ENCODE results near the gene MT1F. TPM values are rescaled to one million over a fixed set of nuclear protein-coding genes. Genes with fewer than 3 reads are reported as not detected.

MT1F gene
- total and polyA plus RNA-seq, 2 donors (not counting 1 experiment from before 2014, with no cell fraction given): 4.3 to 5.3 TPM

DNA sequence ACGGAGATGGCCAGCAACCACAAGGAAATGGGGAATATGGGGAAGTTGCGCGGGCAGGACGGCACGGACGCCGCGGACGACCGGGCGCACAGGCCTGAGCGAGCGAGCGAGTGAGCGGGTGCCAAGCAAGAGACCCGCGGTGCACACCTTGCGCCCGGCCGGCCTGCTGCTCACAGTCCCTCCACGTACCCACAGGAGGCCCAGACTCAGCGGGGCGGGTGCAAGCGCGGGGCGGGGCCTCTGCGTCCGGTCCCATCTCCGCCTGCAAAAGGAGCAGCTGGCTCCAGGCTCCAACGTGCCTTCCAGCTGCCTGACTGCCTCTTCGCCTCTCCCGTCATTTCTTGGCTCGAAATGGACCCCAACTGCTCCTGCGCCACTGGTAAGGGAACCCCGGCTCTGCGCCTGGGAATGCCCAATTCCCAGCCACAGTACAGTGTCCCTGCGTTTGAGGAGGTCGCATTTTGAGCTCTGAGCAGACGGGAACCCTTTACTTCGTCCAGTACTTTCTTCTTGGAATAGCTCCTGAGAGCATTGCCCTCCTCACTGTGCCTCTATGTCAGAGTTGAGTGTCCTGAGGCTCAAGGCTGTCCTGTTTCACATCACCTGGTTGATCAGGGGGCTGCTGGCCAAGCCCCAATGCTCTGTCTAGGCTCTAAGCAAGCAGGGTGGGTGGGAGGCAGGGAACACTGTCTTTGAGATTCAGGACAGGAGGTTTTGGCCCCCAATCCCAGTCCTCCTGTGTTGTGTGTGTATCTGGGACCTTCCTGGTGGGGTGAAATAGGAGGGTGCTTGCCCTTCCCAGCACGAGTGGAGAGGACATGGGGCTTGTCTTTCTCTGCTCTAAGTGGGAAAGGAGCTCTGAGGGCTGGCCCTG, 40.3 kb upstream of the MT1F start:
- intact Hi-C loops (cut with micrococcal nuclease): no loop called here
- no peaks in the 10 kb centered on the region for H3K79me2 ChIP-seq (ENCODE audit: control insufficient read depth, insufficient read depth, low read length)
- TF ChIP-seq EZH2 (IDR thresholded peaks at IDR 0.05; ENCODE audit: borderline replicate concordance, insufficient read depth, low read depth, low read length, poor library complexity, severe bottlenecking): no peak
- no peak for TF ChIP-seq CTCF (IDR thresholded peaks at IDR 0.05)
- no peak overlapping the region for H3K27ac Mint-ChIP-seq
- H3K4me1 Mint-ChIP-seq: peaks cover 10% of the 10 kb centered on the region
- H3K4me3 ChIP-seq (ENCODE audit: control extremely low read depth in 1 of 5, extremely low read depth in 1 of 5, insufficient read depth in 1 of 5, low read depth in 2 of 5, low read length in 4 of 5): peak overlapping the region in 2 of 5 experiments; percentile 2 to 30
- H3K4me3 Mint-ChIP-seq: peak overlapping the region; percentile 64
- CTCF ChIA-PET: interaction anchor here (1.4 kb wide), 1 partner anchor 17 kb away, joined by 6 read pairs; no protein-coding TSS in a partner anchor
- DNase-seq (no peak), ATAC-seq (ENCODE audit: low read depth) (peak; percentile 41)
- H3K27me3 ChIP-seq (replicated peaks in 1 of 4; ENCODE audit: control extremely low read depth in 1 of 4, control insufficient read depth in 3 of 4, insufficient read depth in 4 of 4, low read length in 3 of 4): peaks cover 0 to 33% (median 17%) of the 10 kb centered on the region in 4 experiments
- no peaks in the 10 kb centered on the region for H4K20me1 ChIP-seq (ENCODE audit: control insufficient read depth, insufficient read depth, low read length, poor library complexity, severe bottlenecking)
- WGBS (ENCODE audit: insufficient coverage): 5% methylated on average over 40 of the region's 41 CpGs
- no peaks in the 10 kb centered on the region for H3K36me3 ChIP-seq (replicated peaks in 1 of 2; ENCODE audit: control extremely low read depth in 1 of 2, control insufficient read depth in 1 of 2, extremely low read depth in 1 of 2, insufficient read depth in 2 of 2, low read length in 1 of 2)
- peak overlapping the region; percentile 67 for H2AFZ ChIP-seq (ENCODE audit: insufficient read depth, low read depth, low read length, poor library complexity, severe bottlenecking)
- H3K9me3 ChIP-seq (ENCODE audit: control extremely low read depth in 1 of 3, control insufficient read depth in 2 of 3, insufficient read depth in 1 of 3, low read length in 2 of 3): no peaks in the 10 kb centered on the region
- peaks cover 38% of the 10 kb centered on the region for H3K27me3 Mint-ChIP-seq
- POLR2A ChIA-PET: no interaction called here
- no peak overlapping the region for H3K27ac ChIP-seq (ENCODE audit: low read length in 2 of 2)
- peaks cover 10% of the 10 kb centered on the region in 2 donors for H3K4me1 ChIP-seq (ENCODE audit: control insufficient read depth in 2 of 2, insufficient read depth in 2 of 2, low read length in 2 of 2)
- H3K9me3 Mint-ChIP-seq (ENCODE audit: insufficient read depth): no peaks in the 10 kb centered on the region
- peak overlapping the region; percentile 70 for H3K4me2 ChIP-seq (replicated peaks; ENCODE audit: low read depth, low read length, poor library complexity, severe bottlenecking)
- peak overlapping the region; percentile 23 for H3K9ac ChIP-seq (ENCODE audit: low read length)

DNA sequence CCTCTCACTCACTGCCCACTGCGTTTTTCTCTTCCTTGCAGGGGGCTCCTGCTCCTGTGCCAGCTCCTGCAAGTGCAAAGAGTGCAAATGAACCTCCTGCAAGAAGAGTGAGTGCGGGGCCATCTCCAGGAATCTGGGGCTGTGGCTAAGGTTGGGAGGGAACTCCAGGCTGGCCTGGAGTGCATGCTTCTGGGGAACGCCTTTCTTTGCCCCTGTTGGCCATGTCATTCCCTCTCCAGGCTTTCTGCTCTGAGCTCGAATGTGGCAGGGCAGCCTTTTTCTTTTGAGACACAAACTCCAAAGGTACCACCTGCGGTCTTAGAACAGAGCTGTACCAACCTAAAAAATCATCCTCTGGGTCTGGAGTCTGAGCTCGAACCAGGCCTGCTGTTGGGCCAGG, 39.6 kb upstream of the MT1F start:
- H4K20me1 ChIP-seq (ENCODE audit: control insufficient read depth, insufficient read depth, low read length, poor library complexity, severe bottlenecking): no peaks in the 10 kb centered on the region
- H3K36me3 ChIP-seq (replicated peaks in 1 of 2; ENCODE audit: control extremely low read depth in 1 of 2, control insufficient read depth in 1 of 2, extremely low read depth in 1 of 2, insufficient read depth in 2 of 2, low read length in 1 of 2): no peaks in the 10 kb centered on the region
- H2AFZ ChIP-seq (ENCODE audit: insufficient read depth, low read depth, low read length, poor library complexity, severe bottlenecking): no peak overlapping the region
- no peak overlapping the region for H3K4me3 ChIP-seq (ENCODE audit: control extremely low read depth in 1 of 5, extremely low read depth in 1 of 5, insufficient read depth in 1 of 5, low read depth in 2 of 5, low read length in 4 of 5)
- ATAC-seq (ENCODE audit: low read depth): no peak
- Mint-ChIP-seq H3K27me3 (peaks cover 38% of the 10 kb centered on the region), H3K9me3 (ENCODE audit: insufficient read depth) (no peaks in the 10 kb centered on the region), H3K27ac (no peak overlapping the region), H3K4me1 (peaks cover 10% of the 10 kb centered on the region), H3K4me3 (no peak overlapping the region)
- TF ChIP-seq EZH2 (IDR thresholded peaks at IDR 0.05; ENCODE audit: borderline replicate concordance, insufficient read depth, low read depth, low read length, poor library complexity, severe bottlenecking): no peak
- TF ChIP-seq CTCF (IDR thresholded peaks at IDR 0.05): no peak
- H3K9me3 ChIP-seq (ENCODE audit: control extremely low read depth in 1 of 3, control insufficient read depth in 2 of 3, insufficient read depth in 1 of 3, low read length in 2 of 3): no peaks in the 10 kb centered on the region
- intact Hi-C loops (cut with micrococcal nuclease): no loop called here
- peaks cover 0 to 33% (median 17%) of the 10 kb centered on the region in 4 experiments for H3K27me3 ChIP-seq (replicated peaks in 1 of 4; ENCODE audit: control extremely low read depth in 1 of 4, control insufficient read depth in 3 of 4, insufficient read depth in 4 of 4, low read length in 3 of 4)
- DNase-seq: no peak
- ChIA-PET CTCF (interaction anchor here (1.4 kb wide), 1 partner anchor 17 kb away, joined by 6 read pairs; no protein-coding TSS in a partner anchor), POLR2A (no interaction called here)
- H3K4me1 ChIP-seq (ENCODE audit: control insufficient read depth in 2 of 2, insufficient read depth in 2 of 2, low read length in 2 of 2): peaks cover 10% of the 10 kb centered on the region in 2 donors
- no peak overlapping the region for H3K27ac ChIP-seq (ENCODE audit: low read length in 2 of 2)
- 58% methylated on average over 5 of the region's 6 CpGs for WGBS (ENCODE audit: insufficient coverage)
- H3K79me2 ChIP-seq (ENCODE audit: control insufficient read depth, insufficient read depth, low read length): no peaks in the 10 kb centered on the region
- H3K4me2 ChIP-seq (replicated peaks; ENCODE audit: low read depth, low read length, poor library complexity, severe bottlenecking): no peak overlapping the region
- no peak overlapping the region for H3K9ac ChIP-seq (ENCODE audit: low read length)
